Stimulated activated CD4-positive, alpha-beta T cell treated with anti-CD3 and anti-CD28 coated beads, Interleukin-12 subunit alpha, Interleukin-12 subunit beta, amount 100 ng/mL, for 4 hours (primary cell): ENCODE measurements around the gene TBC1D12.
"Not testable (repeated sequence)": the region's sequence is repeated elsewhere in the genome, so short reads cannot be mapped to it uniquely, and the experiment has no call there.

Experiments
- DNase-seq: peaks from one replicate; pipeline ENCODE4 v3.0.0-alpha.2; 2020

Gene TBC1D12

GRCh38 chr10:94549221-94549620 lies 146.9 kb downstream of the TBC1D12 start:
- DNase-seq, result no peak

- not testable (repeated sequence) for DNase-seq
These were observed 165.5 kb downstream of the TBC1D12 start for GRCh38 chr10:94567714-94568307.

- DNase-seq, result no peak
These were observed 168.7 kb downstream of the TBC1D12 start for GRCh38 chr10:94571081-94571480.

- DNase-seq, result no peak
These were observed 169.2 kb downstream of the TBC1D12 start for GRCh38 chr10:94571528-94571927.

GRCh38 chr10:94578790-94579189 lies 176.4 kb downstream of the TBC1D12 start:
- no peak for DNase-seq

- DNase-seq, result no peak
These were observed 180.8 kb downstream of the TBC1D12 start for GRCh38 chr10:94583124-94583523.
